GM12872 (cell line): ENCODE data around the gene TMEM115.

Source experiments
- TF ChIP-seq, protein P1 (sequence below): IDR thresholded peaks from 3 replicates; pipeline ENCODE4 v1.5.1; 2011; ENCODE audit warnings: low read depth, mild to moderate bottlenecking, low read length, moderate library complexity; ENCODE audit not compliant: insufficient read depth

Gene TMEM115

DNA sequence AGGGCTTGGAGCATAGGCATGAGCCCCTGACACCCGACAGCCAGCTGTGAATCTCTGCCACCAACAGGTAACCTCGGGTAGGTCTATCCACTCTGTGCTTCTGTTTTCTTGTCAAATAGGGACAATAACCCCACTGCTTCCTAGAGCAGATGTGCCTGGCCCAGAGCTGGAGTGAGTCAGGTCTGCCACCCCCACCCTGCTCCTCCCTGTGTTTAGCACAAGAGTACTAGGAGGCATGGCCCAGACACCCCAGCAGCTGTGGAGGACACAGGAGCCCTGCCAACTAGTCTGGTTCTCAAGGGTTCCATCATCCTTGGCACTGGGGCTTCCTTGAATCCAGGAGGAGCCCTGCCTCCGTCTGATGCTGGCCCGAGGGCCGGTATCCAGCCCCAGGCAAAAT, 33.7 kb upstream of the TMEM115 start:
- TF ChIP-seq, protein P1, sequence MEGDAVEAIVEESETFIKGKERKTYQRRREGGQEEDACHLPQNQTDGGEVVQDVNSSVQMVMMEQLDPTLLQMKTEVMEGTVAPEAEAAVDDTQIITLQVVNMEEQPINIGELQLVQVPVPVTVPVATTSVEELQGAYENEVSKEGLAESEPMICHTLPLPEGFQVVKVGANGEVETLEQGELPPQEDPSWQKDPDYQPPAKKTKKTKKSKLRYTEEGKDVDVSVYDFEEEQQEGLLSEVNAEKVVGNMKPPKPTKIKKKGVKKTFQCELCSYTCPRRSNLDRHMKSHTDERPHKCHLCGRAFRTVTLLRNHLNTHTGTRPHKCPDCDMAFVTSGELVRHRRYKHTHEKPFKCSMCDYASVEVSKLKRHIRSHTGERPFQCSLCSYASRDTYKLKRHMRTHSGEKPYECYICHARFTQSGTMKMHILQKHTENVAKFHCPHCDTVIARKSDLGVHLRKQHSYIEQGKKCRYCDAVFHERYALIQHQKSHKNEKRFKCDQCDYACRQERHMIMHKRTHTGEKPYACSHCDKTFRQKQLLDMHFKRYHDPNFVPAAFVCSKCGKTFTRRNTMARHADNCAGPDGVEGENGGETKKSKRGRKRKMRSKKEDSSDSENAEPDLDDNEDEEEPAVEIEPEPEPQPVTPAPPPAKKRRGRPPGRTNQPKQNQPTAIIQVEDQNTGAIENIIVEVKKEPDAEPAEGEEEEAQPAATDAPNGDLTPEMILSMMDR, result no peak

DNA sequence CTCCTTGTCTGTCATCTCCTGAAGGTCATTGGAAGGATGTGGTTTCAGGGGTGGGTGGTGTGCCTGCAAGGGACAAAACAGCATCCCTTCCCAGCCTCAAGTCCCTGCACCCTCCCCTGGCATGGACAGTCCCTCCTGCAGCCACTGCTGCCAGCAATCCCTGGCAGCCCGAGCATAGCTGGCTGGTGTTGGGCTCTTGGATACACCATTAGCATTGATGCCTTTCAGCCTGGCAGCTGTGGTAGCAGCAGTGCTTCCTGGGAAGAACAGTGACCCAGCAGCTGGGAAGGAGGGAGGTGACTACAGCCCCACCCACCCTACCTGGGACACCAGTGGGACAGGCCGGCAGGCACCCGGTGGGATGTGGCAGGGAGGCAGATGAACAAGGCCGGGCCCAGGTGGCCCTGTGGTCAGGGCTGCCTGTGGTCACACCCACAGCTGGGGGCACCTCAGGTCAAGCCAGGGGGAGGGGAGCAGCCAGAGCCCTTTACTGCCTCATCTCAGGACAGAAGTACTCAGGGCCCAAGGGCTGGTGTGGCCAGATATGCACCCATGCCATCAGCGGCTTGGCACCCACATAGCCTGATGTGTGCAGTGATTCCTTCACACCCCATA, 32.9 kb upstream of the TMEM115 start:
- TF ChIP-seq, protein P1, result no peak

DNA sequence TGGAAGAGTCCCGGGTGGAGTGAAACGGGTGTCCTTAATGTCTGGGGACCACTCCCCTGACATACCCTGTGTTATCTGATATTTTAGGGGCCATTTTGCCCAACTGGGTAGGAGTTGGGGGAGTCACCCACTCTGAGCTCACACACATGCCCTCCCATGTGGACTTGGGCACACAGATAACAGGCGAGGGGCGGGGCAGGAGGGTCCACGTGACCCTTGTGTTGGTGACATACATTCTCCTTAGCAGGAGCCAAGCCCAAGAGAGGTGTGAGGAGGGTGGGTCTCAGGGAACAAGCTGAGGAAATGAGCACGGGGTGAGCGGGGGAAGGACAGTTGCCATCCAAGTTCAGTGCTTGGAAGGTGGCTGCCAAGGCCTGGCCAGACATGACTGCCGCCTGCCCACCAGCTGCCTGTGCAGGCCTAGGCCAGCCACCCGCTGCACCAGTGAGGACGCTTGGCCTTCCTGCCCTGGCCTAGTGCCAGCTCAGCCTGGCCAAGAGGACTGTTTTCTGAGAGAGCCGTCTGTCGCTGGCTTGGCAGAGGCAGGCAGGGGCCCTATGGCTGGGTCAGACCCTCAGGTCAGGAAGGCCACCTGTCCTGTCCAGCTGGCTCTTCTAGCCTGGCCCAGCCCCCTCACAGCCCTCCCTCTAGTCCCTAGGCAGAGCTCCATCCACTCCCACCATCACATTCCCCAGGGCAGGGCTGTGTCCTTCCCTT, 31.3 kb upstream of the TMEM115 start:
- TF ChIP-seq, protein P1, result no peak

DNA sequence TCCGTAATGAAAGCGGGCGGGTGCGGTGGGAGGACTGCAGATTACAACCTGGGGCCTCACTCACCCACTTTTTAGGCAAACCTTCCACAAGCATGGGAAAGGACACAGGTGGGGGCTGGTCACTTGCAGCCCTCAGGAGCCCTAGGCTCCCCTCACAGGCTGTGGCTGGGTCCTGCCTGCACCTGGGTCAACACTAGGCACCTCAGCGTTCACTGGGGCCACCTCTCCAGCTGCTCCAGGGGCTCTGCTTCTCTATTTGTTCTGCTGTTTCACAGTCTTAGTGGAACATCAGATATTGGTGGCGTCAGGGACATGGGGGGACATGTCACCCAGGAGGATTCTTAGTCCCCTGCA, 30.1 kb upstream of the TMEM115 start:
- TF ChIP-seq, protein P1, result no peak

DNA sequence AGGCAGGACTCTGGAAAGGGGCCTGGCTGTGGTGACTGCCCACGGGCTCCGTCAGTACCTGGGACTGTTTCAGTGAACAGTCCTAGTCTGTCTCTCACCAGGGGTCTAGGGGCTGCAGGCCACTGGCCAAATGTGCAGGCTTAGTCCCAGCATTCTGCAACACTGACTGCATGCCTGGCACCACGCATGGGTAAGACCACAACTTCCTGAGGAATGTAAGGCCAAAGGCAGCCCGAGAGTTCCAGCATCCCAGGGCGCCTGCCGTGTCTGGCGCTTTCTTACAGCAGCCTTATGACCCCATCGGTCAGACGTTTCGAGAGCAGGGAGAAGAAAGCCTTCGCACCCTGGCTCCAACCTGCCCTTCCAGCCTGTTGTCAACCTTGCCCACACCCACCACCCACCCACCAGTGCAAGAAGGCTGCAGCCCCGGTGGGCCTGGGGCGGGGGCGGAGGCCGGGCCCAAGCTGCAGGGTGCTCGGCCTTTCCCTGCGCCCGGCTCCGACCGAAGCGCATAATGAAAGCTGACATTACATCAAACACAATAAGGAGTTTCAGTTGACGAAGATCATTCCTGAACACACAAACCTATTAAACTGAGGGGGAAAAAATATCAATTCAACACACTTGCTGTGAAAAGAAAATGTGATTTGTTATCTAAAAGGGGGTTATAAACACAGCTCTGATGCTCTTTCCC, 29.5 kb upstream of the TMEM115 start:
- TF ChIP-seq, protein P1, result no peak

DNA sequence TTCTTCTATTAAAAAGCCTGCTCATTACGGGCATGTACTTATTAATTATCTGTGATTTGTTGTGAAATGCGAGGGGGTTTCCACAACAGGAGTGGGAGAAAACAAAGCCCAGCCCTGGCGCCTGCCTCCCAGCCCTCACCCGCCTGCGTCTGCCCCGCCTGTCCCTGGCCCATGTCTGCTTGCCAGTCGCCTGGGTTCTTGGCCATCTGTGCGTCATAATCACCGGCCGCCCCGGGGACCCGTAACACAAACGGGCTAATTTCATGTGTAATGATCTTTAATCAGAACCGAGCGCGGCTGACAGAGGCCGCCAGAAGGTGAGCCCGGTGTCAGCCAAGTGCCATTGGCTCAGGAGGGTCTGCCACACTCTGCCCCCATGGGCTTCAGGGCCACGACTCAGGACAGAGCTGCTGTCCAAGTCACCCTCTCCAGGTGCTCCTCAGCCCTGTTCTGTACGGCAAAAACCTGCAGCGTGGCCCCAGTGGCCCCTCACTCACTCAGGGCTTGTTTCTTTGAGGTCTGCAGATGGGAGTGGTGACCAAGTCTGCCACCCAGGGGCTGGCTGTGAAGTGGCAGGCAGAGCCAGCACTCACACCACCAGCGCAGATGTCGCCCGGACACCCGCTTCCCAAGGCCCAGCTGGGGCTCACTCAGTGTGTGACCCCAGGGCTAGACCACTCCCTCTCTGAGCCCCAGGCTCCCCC, 28.8 kb upstream of the TMEM115 start:
- TF ChIP-seq, protein P1, result peak; percentile 46

DNA sequence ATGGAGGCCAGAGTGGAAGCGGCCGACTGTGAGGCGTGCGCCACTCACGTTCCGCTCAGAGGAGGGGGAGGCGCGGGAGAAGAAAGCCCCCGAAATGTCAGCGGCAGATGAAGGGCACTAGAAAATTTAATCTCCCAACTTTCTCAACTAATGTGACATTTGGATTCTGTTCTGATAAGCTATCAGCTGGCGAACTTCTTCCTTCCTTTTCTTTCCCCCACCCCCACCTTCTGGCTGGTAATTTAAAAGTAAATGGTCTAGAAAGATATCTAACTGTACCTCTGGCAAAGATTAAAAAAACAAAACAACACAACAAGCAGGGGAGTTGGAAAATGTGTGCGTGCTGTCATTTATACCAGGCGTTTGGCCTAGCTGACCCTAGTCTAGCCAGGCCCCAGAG, 26.4 kb upstream of the TMEM115 start:
- TF ChIP-seq, protein P1, result no peak
